H9 (cell line): ENCODE results near the gene PAQR5. TPM values are rescaled to one million over a fixed set of nuclear protein-coding genes. Genes with fewer than 3 reads are reported as not detected.

Experiments
- DNase-seq: peaks from one replicate; pipeline ENCODE4 v3.0.0-alpha.2; 2017
- H2AFZ ChIP-seq: one replicate; pipeline ENCODE4 v1.6.1; 2013; ENCODE audit warnings: mild to moderate bottlenecking, low read length, control low read depth, moderate library complexity
- H2AK5ac ChIP-seq: 2 replicates; pipeline ENCODE4 v1.6.1; 2013; ENCODE audit warnings: low read length, control low read depth, mixed read lengths; ENCODE audit not compliant: insufficient read length
- H2BK120ac ChIP-seq: one replicate; pipeline ENCODE4 v1.6.1; 2013; ENCODE audit warnings: low read depth, mild to moderate bottlenecking, low read length, control low read depth, inconsistent platforms; ENCODE audit not compliant: poor library complexity, severe bottlenecking
- H2BK12ac ChIP-seq: 2 replicates; pipeline ENCODE4 v1.6.1; 2013; ENCODE audit warnings: low read length, control low read depth, mixed read lengths, low read depth; ENCODE audit not compliant: insufficient read length
- H2BK15ac ChIP-seq: 2 replicates; pipeline ENCODE4 v1.6.1; 2013; ENCODE audit warnings: low read depth, low read length, control low read depth
- H2BK20ac ChIP-seq: one replicate; pipeline ENCODE4 v1.6.1; 2013; ENCODE audit warnings: low read depth, mild to moderate bottlenecking, low read length, control low read depth, inconsistent platforms; ENCODE audit not compliant: poor library complexity, severe bottlenecking
- H2BK5ac ChIP-seq: 2 replicates; pipeline ENCODE4 v1.6.1; 2013; ENCODE audit warnings: low read length, control low read depth, mixed read lengths; ENCODE audit not compliant: insufficient read length
- H3K14ac ChIP-seq: 2 replicates; pipeline ENCODE4 v1.6.1; 2013; ENCODE audit warnings: low read length, control low read depth; ENCODE audit not compliant: insufficient read depth
- H3K18ac ChIP-seq: 2 replicates; pipeline ENCODE4 v1.6.1; 2013; ENCODE audit warnings: low read depth, mild to moderate bottlenecking, mixed read lengths, low read length, control low read depth; ENCODE audit not compliant: insufficient read length
- H3K23ac ChIP-seq: 2 replicates; pipeline ENCODE4 v1.6.1; 2013; ENCODE audit warnings: low read length, control low read depth, mixed read lengths, low read depth; ENCODE audit not compliant: insufficient read length
- H3K23me2 ChIP-seq: 2 replicates; pipeline ENCODE4 v1.6.1; 2013; ENCODE audit warnings: low read depth, mild to moderate bottlenecking, mixed read lengths, low read length, control low read depth; ENCODE audit not compliant: insufficient read length, poor library complexity, severe bottlenecking
- H3K27ac ChIP-seq: 2 replicates; pipeline ENCODE4 v1.5.1; 2013; ENCODE audit warnings: low read length, control low read depth, mixed read lengths, low read depth; ENCODE audit not compliant: insufficient read length
- H3K27me3 ChIP-seq: 2 replicates; pipeline ENCODE4 v1.6.1; 2013; ENCODE audit warnings: low read length, control low read depth, inconsistent platforms; ENCODE audit not compliant: insufficient read depth
- H3K4ac ChIP-seq: 2 replicates; pipeline ENCODE4 v1.6.1; 2013; ENCODE audit warnings: low read depth, mild to moderate bottlenecking, control low read depth, inconsistent platforms, low read length, moderate library complexity
- H3K4me1 ChIP-seq: 2 replicates; pipeline ENCODE4 v1.6.1; 2013; ENCODE audit warnings: low read length, control low read depth, inconsistent platforms; ENCODE audit not compliant: insufficient read depth
- H3K4me2 ChIP-seq: 2 replicates; pipeline ENCODE4 v1.6.1; 2013; ENCODE audit warnings: low read length, control low read depth, mixed read lengths; ENCODE audit not compliant: insufficient read length, insufficient read depth
- H3K56ac ChIP-seq: 2 replicates; pipeline ENCODE4 v1.6.1; 2013; ENCODE audit warnings: low read depth, mild to moderate bottlenecking, mixed read lengths, low read length, control low read depth; ENCODE audit not compliant: insufficient read length
- H3K79me1 ChIP-seq: 2 replicates; pipeline ENCODE4 v1.6.1; 2013; ENCODE audit warnings: low read depth, mild to moderate bottlenecking, moderate library complexity, low read length, control low read depth, inconsistent platforms; ENCODE audit not compliant: insufficient read depth, poor library complexity, severe bottlenecking
- H3K79me2 ChIP-seq: 2 replicates; pipeline ENCODE4 v1.6.1; 2013; ENCODE audit warnings: low read length, control low read depth, inconsistent platforms; ENCODE audit not compliant: insufficient read depth
- H3K9ac ChIP-seq: 2 replicates; pipeline ENCODE4 v1.6.1; 2013; ENCODE audit warnings: low read length, control low read depth, mixed read lengths; ENCODE audit not compliant: insufficient read length; ENCODE audit errors: extremely low read depth
- H3K9me3 ChIP-seq: one replicate; pipeline ENCODE4 v1.6.1; 2013; ENCODE audit warnings: low read depth, low read length, inconsistent platforms; ENCODE audit not compliant: control insufficient read depth
- H3T11ph ChIP-seq: one replicate; pipeline ENCODE4 v1.6.1; 2013; ENCODE audit warnings: mild to moderate bottlenecking, low read length, control low read depth, inconsistent platforms
- H4K20me1 ChIP-seq: one replicate; pipeline ENCODE4 v1.6.1; 2013; ENCODE audit not compliant: control insufficient read depth, insufficient read length, insufficient read depth
- H4K5ac ChIP-seq: 2 replicates; pipeline ENCODE4 v1.6.1; 2013; ENCODE audit warnings: low read depth, mild to moderate bottlenecking, mixed read lengths, low read length, control low read depth; ENCODE audit not compliant: insufficient read length
- H4K8ac ChIP-seq: replicated peaks from 2 replicates; pipeline ENCODE4 v1.6.1; 2013; ENCODE audit warnings: low read length, control low read depth, mixed read lengths, low read depth; ENCODE audit not compliant: insufficient read length
- H4K91ac ChIP-seq: 2 replicates; pipeline ENCODE4 v1.6.1; 2013; ENCODE audit warnings: low read depth, mild to moderate bottlenecking, moderate library complexity, mixed read lengths, low read length, control low read depth; ENCODE audit not compliant: insufficient read length
- H3K27ac Mint-ChIP-seq, 3 experiments: 2 replicates in 2 of 3; 3 replicates in 1 of 3; pipeline ENCODE4 v1.8.0; 2020 to 2021; ENCODE audit warnings: mixed read lengths in 3 of 3, mild to moderate bottlenecking in 1 of 3, moderate library complexity in 1 of 3
- H3K27me3 Mint-ChIP-seq: 2 replicates; pipeline ENCODE4 v1.8.0; 2021; ENCODE audit warnings: low read depth, mild to moderate bottlenecking, moderate library complexity, mixed read lengths
- H3K36me3 Mint-ChIP-seq, 3 experiments: 2 replicates in 2 of 3; 3 replicates in 1 of 3; pipeline ENCODE4 v1.8.0; 2020 to 2021; ENCODE audit warnings: low read depth in 3 of 3, mixed read lengths in 3 of 3; ENCODE audit not compliant: insufficient read depth in 1 of 3
- H3K4me1 Mint-ChIP-seq, 2 experiments: 2 replicates each; pipeline ENCODE4 v1.8.0; 2020; ENCODE audit warnings: mixed read lengths in 2 of 2
- H3K4me3 Mint-ChIP-seq, 2 experiments: 2 replicates in 1 of 2; 3 replicates in 1 of 2; pipeline ENCODE4 v1.8.0; 2020 to 2021; ENCODE audit warnings: mild to moderate bottlenecking in 2 of 2, mixed read lengths in 2 of 2, moderate library complexity in 1 of 2
- H3K9me3 Mint-ChIP-seq, 2 experiments: 2 replicates in 1 of 2; 3 replicates in 1 of 2; pipeline ENCODE4 v1.8.0; 2020; ENCODE audit warnings: mild to moderate bottlenecking in 2 of 2, mixed read lengths in 2 of 2, moderate library complexity in 1 of 2
- total RNA-seq: library from RNA; stranded (reverse); gene quantifications from 2 replicates; pipeline ENCODE4 v1.2.1, GENCODE V29; 2021
- TF ChIP-seq, protein P1 (sequence below): fragments of 200-600 bp; sonication (generic); conservative IDR thresholded peaks from 3 replicates; pipeline ENCODE4 v1.8.0; 2021; ENCODE audit warnings: antibody characterized with exemption, mild to moderate bottlenecking

The PAQR5 gene
- total RNA-seq, 1 experiment from 2014 or later, result 1.6 TPM

DNA sequence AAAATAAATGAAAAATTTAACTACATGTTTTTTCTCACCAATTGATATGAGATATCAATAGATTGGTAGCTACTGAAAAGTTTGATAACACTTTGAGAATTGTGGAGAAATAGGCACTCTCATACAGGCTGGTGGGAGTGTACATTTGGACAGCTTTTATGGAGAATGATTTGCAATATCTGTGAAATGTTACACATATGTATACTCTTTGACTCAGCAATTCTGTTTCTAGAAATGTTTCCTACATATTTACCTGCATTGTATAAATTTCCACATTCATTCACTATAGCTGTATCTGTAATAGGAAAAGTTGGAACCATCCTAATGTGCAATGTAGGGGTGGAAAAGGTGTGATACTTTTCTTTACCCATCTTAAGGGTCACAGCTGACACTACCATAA, 113.6 kb downstream of the PAQR5 start:
- Histone ChIP-seq H3K14ac (no peak overlapping the region), H3K23me2 (no peaks in the 10 kb centered on the region), H3K9ac (no peak overlapping the region), H4K20me1 (no peaks in the 10 kb centered on the region), H3K27me3 (no peaks in the 10 kb centered on the region), H2AFZ (no peak overlapping the region), H3K23ac (no peak overlapping the region), H2AK5ac (no peak overlapping the region), H2BK12ac (no peak overlapping the region), H2BK20ac (no peak overlapping the region), H3K4ac (no peak overlapping the region), H3K9me3 (no peaks in the 10 kb centered on the region), H3K79me1 (no peaks in the 10 kb centered on the region), H4K91ac (no peak overlapping the region), H4K5ac (no peak overlapping the region), H2BK5ac (no peak overlapping the region), H3K79me2 (peaks cover 10% of the 10 kb centered on the region; the same call in 1 of the 2 replicates), H2BK120ac (no peak overlapping the region), H3K27ac (no peak overlapping the region), H4K8ac (no peak overlapping the region), H3K56ac (no peak overlapping the region), H3K4me2 (no peak overlapping the region), H3K18ac (no peak overlapping the region), H3T11ph (no peak overlapping the region), H2BK15ac (no peak overlapping the region), H3K4me1 (no peaks in the 10 kb centered on the region)
- no peak overlapping the region for H3K4me3 Mint-ChIP-seq
- H3K9me3 Mint-ChIP-seq, result no peaks in the 10 kb centered on the region; a peak in 1 of 5 replicates
- H3K4me1 Mint-ChIP-seq, result peaks cover 9 to 15% of the 10 kb centered on the region in 2 experiments
- no peak for DNase-seq
- no peaks in the 10 kb centered on the region for H3K27me3 Mint-ChIP-seq
- no peak overlapping the region for H3K27ac Mint-ChIP-seq
- peaks cover under 1 to 6% (median 4%) of the 10 kb centered on the region in 3 experiments; a peak in 6 of 7 replicates for H3K36me3 Mint-ChIP-seq
- TF ChIP-seq, protein P1, sequence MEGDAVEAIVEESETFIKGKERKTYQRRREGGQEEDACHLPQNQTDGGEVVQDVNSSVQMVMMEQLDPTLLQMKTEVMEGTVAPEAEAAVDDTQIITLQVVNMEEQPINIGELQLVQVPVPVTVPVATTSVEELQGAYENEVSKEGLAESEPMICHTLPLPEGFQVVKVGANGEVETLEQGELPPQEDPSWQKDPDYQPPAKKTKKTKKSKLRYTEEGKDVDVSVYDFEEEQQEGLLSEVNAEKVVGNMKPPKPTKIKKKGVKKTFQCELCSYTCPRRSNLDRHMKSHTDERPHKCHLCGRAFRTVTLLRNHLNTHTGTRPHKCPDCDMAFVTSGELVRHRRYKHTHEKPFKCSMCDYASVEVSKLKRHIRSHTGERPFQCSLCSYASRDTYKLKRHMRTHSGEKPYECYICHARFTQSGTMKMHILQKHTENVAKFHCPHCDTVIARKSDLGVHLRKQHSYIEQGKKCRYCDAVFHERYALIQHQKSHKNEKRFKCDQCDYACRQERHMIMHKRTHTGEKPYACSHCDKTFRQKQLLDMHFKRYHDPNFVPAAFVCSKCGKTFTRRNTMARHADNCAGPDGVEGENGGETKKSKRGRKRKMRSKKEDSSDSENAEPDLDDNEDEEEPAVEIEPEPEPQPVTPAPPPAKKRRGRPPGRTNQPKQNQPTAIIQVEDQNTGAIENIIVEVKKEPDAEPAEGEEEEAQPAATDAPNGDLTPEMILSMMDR, result no peak
